ENCODE data around the gene SKA1. TPM values are rescaled to one million over a fixed set of nuclear protein-coding genes. Genes with fewer than 3 reads are reported as not detected.

The SKA1 gene
- total RNA-seq, 3 donors from 2014 or later (not counting 1 experiment from before 2014, with no cell fraction given): 1.1 to 1.2 (median 1.2) TPM

- Mint-ChIP-seq H3K27ac (no peak overlapping the region), H3K27me3 (ENCODE audit: low read depth in 2 of 2) (peaks cover 24 to 28% of the 10 kb centered on the region in 2 donors), H3K4me3 (no peak overlapping the region), H3K9me3 (peaks cover 2 to 6% of the 10 kb centered on the region in 2 donors), H3K4me1 (peaks cover 13 to 17% of the 10 kb centered on the region in 2 donors), H3K36me3 (peaks cover 19% of the 10 kb centered on the region)
- Histone ChIP-seq H3K27me3 (ENCODE audit: control insufficient read depth, insufficient read depth, low read length) (peaks cover 5% of the 10 kb centered on the region), H3K4me3 (ENCODE audit: low read length) (no peak overlapping the region), H3K36me3 (ENCODE audit: control insufficient read depth, insufficient read depth, low read length) (no peaks in the 10 kb centered on the region), H3K9me3 (ENCODE audit: control insufficient read depth, insufficient read depth, low read length) (no peaks in the 10 kb centered on the region), H3K4me1 (ENCODE audit: control insufficient read depth, insufficient read depth, low read length) (peaks cover 9% of the 10 kb centered on the region), H3K27ac (ENCODE audit: low read length) (no peak overlapping the region)
- intact Hi-C loops (cut with micrococcal nuclease): no loop called here
- ATAC-seq (no peak), DNase-seq (no peak)
- TF ChIP-seq, protein P1, sequence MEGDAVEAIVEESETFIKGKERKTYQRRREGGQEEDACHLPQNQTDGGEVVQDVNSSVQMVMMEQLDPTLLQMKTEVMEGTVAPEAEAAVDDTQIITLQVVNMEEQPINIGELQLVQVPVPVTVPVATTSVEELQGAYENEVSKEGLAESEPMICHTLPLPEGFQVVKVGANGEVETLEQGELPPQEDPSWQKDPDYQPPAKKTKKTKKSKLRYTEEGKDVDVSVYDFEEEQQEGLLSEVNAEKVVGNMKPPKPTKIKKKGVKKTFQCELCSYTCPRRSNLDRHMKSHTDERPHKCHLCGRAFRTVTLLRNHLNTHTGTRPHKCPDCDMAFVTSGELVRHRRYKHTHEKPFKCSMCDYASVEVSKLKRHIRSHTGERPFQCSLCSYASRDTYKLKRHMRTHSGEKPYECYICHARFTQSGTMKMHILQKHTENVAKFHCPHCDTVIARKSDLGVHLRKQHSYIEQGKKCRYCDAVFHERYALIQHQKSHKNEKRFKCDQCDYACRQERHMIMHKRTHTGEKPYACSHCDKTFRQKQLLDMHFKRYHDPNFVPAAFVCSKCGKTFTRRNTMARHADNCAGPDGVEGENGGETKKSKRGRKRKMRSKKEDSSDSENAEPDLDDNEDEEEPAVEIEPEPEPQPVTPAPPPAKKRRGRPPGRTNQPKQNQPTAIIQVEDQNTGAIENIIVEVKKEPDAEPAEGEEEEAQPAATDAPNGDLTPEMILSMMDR (IDR thresholded peaks at IDR 0.05): no peak
- 93% methylated on average over 5 of the region's 5 CpGs for WGBS (ENCODE audit: insufficient coverage)
Measured at GRCh38 chr18:50372743-50373142, 2.1 kb upstream of the SKA1 start.

DNA sequence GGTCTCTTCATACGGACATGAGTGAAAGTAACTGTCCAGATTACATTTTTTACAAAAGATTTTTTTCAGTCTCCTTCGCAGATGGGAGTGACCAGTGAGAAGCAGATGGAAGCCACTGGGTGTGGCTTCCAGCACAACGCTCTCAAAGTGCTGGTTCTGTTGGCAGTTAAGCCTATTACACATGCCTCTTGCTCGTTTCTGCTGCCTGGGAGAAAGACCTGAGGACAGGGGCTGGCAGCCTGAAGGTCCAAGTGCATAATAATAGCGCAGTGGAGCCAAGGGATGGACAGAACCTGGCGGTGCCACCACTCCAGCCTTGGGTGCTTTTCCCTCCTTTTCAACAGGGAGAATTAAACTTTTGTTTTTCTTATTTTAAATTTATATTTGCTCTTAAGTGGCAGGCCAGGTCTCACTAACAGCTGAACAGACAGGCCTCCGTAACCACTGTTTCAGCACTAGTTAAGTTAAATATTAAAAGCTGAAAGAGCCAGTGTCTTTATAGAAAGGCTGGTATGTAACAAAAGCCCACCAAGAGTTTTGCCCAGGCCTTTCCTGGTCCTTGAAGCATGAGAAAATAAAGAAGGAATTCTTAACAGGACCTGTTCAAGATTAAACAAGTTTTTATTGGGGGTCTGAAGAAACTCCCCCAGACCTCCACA lies 1.2 kb upstream of the SKA1 start:
- H3K9me3 Mint-ChIP-seq: peaks cover 2 to 6% of the 10 kb centered on the region in 2 donors
- no peaks in the 10 kb centered on the region for H3K36me3 ChIP-seq (ENCODE audit: control insufficient read depth, insufficient read depth, low read length)
- peaks cover 13 to 17% of the 10 kb centered on the region in 2 donors for H3K4me1 Mint-ChIP-seq
- peaks cover 19% of the 10 kb centered on the region in 2 donors for H3K27me3 Mint-ChIP-seq (ENCODE audit: low read depth in 2 of 2)
- ATAC-seq (no peak), DNase-seq (no peak)
- no peaks in the 10 kb centered on the region for H3K9me3 ChIP-seq (ENCODE audit: control insufficient read depth, insufficient read depth, low read length)
- H3K27ac Mint-ChIP-seq: peak overlapping the region; percentile 84 to 86
- peaks cover 9% of the 10 kb centered on the region for H3K4me1 ChIP-seq (ENCODE audit: control insufficient read depth, insufficient read depth, low read length)
- intact Hi-C loops (cut with micrococcal nuclease): loop anchor here (1.0 kb wide), 1 partner anchor 86 kb away; the partner anchor contains the start of gene CXXC1
- TF ChIP-seq, protein P1 (IDR thresholded peaks at IDR 0.05): no peak
- 94% methylated on average over 7 of the region's 7 CpGs for WGBS (ENCODE audit: insufficient coverage)
- no peak overlapping the region for H3K27ac ChIP-seq (ENCODE audit: low read length)
- H3K4me3 Mint-ChIP-seq: no peak overlapping the region
- no peak overlapping the region for H3K4me3 ChIP-seq (ENCODE audit: low read length)
- peaks cover 18% of the 10 kb centered on the region for H3K36me3 Mint-ChIP-seq
- H3K27me3 ChIP-seq (ENCODE audit: control insufficient read depth, insufficient read depth, low read length): peaks cover 5% of the 10 kb centered on the region

- peak overlapping the region; percentile 84 to 86 for H3K27ac Mint-ChIP-seq
- no peaks in the 10 kb centered on the region for H3K9me3 ChIP-seq (ENCODE audit: control insufficient read depth, insufficient read depth, low read length)
- H3K27ac ChIP-seq (ENCODE audit: low read length): peak overlapping the region; percentile 76
- H3K27me3 ChIP-seq (ENCODE audit: control insufficient read depth, insufficient read depth, low read length): peaks cover 5% of the 10 kb centered on the region
- H3K36me3 Mint-ChIP-seq: peaks cover 12% of the 10 kb centered on the region
- H3K4me3 ChIP-seq (ENCODE audit: low read length): peak overlapping the region; percentile 53
- H3K4me1 Mint-ChIP-seq: peaks cover 13 to 17% of the 10 kb centered on the region in 2 donors
- H3K4me1 ChIP-seq (ENCODE audit: control insufficient read depth, insufficient read depth, low read length): peaks cover 9% of the 10 kb centered on the region
- TF ChIP-seq, protein P1 (IDR thresholded peaks at IDR 0.05): no peak
- H3K27me3 Mint-ChIP-seq (ENCODE audit: low read depth in 2 of 2): peaks cover 13 to 14% of the 10 kb centered on the region in 2 donors
- intact Hi-C loops (cut with micrococcal nuclease): loop anchor here (1.0 kb wide), 1 partner anchor 87 kb away; the partner anchor contains the start of gene CXXC1
- peak in 1 of 2 donors; percentile 13 for DNase-seq
- no peaks in the 10 kb centered on the region for H3K36me3 ChIP-seq (ENCODE audit: control insufficient read depth, insufficient read depth, low read length)
- H3K4me3 Mint-ChIP-seq: peak overlapping the region; percentile 84
- peaks cover 2 to 6% of the 10 kb centered on the region in 2 donors for H3K9me3 Mint-ChIP-seq
- WGBS (ENCODE audit: insufficient coverage): 88% methylated on average over 6 of the region's 8 CpGs
- ATAC-seq: no peak
Measured at GRCh38 chr18:50374220-50374752, 560 bp upstream of the SKA1 start.

Data from natural killer cell (primary cell).